Retina (tissue), 1 donor: ENCODE results near the gene SPRR2F.
"Not testable (repeated sequence)": the region's sequence is repeated elsewhere in the genome, so short reads cannot be mapped to it uniquely, and the experiment has no call there.

Experiments
- DNase-seq: peaks from one replicate; pipeline ENCODE4 v3.0.0-alpha.2; 2016

SPRR2F gene, protein sequence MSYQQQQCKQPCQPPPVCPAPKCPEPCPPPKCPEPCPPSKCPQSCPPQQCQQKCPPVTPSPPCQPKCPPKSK

DNA sequence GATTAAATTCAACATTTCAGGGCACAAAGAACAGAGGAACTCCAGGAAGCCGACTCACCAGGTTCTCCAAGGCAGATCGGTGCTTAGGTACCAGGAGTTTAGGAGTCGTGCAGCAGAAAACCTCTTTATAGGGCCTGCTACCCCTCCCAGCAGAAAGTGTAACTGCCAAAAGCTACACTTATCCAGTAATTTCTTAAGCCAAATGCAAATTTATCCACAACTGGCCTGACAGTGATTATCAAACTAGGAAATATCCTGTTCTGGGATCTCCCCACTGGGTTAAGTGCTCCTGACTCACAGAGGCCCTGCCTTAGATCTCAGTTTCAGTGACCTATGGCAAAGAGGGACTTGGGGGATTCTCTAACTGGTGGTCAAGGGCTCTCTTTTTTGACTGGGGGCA is at the start of gene SPRR2F:
TSS of gene SPRR2F (minus strand) at position 101 of the 400 bp plus-strand sequence. CDS start 783 bp downstream, outside the sequence.
- DNase-seq, result no peak

DNA sequence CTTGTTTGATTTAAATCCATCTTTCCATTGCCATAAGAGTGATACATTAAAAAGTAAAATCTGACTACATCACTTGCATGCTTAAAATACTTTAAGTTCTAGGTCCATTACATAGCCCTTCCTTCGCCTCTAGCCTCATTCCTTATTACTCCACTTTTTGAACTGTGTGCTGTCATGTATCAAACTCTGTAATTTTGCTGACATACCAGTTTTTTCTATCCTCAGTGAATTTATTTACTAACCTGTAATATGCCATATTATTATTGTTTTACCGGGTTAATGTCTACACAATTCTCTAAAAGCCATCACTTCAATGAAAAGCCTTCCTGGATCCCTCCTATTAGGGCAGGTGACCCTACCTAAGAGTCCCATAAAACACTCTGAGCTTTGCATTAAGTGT is 42.2 kb upstream of the SPRR2F start:
- DNase-seq, result no peak

DNA sequence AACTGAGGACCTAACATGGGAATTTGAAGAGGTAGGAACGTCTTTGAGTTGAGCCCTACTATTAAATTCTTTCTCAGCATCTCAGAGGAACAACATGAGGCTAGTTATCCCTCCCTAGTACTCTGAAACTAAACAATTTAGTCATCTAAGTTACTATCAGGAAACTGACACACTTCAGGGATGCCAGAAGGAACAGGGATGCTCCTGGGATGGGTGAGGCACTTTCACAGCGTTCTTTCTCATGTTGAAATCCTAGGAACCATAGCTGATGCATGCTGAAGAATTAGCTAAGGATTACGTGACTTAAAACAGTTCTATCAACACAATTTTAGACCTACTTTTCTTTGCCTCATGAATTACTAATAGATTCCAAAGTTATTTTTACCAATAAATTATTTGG is 39.2 kb upstream of the SPRR2F start:
- DNase-seq, result no peak

DNA sequence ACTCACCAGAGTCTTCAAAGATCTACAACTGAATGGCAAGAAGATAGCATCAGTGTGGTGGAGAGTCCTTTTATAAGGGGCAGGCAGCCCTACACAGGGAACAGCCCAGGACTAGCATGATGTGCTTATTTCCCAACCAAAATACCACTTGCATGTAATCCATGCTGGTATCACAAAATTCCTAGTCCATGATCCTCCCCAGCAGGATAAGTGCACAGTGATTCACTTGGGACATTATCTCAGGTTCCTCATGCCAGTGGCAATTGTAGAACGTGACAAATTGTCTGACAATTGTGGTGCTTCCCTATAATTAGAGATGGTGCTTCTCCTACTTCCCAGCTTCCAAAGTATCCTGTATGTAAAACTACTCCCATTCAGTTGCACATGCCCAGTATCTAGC is 37.5 kb upstream of the SPRR2F start, which contains the start of gene SPRR2G:
TSS of gene SPRR2G (minus strand) at position 45 of the 400 bp plus-strand sequence. CDS start 780 bp downstream, outside the sequence.
- no peak for DNase-seq

DNA sequence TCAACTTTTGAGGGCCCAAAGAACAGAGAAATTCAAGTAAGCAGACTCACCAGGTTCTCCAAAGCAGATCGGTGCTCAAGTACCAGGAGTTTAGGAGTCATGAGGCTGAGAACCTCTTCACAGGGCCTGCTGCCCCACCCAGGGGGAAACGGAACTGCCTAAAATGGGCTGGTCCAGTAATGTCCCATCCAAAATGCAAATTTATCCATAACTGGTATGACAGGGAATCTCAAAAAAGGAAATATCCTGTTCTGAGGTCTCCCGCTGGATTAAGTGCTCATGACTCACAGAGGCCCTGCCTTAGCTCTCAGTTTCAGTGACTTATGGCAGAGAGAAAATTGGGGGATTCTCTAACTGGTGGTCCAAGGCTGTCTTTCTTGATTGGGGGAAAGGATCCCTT is 28.1 kb upstream of the SPRR2F start:
- DNase-seq, result no peak

DNA sequence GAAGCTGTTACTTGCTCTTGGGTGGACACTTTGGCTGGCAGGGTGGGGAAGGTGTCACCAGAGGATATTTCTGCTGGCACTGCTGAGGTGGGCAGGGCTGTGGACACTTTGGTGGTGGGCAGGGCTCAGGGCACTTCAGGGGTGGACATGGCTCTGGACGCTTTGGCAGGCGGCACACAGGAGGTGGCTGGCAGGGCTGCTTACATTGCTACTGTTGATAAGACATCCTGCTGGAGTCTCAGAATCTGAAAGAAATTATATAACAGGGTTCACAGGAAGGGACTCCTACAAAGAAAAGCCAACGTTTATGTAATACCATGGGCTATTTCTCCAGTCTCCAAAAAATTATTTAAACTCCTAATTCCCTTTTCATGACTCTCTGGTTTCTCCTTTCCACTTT is 27.2 kb upstream of the SPRR2F start:
- no peak for DNase-seq

DNA sequence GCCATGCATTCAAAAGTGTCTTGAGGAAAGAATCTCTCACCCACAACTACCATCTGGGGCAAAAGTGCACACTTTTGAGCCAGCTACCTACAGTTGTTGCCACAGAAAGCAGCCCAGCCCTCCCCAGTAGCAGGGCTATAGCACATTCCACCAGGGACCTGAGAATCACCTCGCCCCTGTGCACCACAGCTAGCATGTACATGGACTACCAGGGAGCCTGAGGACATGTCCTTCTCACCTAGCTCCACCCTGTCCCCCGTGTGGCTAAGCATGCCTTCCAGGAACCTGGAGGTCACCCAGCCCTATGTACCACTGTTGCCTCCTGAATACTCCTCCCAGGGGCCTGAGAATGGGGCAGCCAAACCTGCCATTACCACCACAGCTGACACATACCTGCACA is 20.4 kb upstream of the SPRR2F start:
- DNase-seq, result no peak

DNA sequence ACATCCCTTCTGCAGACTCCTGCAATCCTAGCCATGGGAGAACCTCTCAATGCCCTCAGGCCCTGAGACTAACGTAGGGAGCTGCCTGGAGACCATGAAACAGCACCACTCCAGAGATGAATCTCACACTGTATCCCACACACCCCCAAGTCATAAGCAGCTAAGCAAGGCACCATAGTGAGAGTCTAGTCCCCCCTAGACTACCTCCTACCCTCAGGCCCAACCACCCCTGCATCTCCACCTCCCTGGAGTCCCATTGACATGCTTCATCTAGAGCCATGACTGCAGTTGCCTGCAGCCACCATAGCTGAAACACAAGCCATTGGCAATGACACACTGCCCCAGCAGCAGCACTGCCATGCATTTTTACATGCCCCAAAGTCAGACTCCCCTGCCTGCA is 20.0 kb upstream of the SPRR2F start:
- no peak for DNase-seq

DNA sequence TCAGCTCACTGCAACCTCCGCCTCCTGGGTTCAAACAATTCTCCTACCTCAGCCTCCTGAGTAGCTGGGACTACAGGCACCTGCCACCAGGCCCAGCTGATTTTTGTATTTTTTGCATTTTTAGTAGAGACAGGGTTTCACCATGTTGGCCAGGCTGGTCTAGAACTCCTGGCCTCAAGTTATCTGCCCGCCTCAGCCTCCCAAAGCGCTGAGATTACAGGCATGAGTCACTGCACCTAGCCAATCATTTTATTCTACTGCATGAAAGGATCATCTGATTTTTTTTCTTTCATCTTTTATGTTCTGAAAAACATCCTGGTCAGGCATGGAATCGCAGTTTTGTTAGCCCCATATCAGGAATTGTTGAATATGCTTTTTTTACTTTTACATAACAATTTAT is 15.4 kb upstream of the SPRR2F start:
- DNase-seq, result not testable (repeated sequence)

DNA sequence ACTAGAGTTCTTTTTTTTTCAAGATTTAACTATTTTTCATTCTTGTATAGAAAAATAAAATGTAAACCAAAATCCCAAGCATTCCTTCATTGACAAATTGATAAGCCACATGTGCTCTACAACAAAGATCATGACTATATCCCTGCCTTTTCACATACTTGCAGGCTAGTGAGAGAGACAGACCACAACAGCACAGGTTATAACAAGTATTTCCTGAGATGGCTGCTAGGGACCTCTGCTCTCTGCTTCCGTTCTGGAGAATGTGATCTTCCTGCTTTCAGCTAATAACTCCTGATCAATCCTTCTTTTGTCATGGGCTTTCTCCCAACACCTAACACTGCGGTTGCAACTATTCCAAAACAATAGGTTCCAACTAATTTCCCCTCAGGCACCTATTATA is 14.0 kb upstream of the SPRR2F start:
- DNase-seq, result no peak

DNA sequence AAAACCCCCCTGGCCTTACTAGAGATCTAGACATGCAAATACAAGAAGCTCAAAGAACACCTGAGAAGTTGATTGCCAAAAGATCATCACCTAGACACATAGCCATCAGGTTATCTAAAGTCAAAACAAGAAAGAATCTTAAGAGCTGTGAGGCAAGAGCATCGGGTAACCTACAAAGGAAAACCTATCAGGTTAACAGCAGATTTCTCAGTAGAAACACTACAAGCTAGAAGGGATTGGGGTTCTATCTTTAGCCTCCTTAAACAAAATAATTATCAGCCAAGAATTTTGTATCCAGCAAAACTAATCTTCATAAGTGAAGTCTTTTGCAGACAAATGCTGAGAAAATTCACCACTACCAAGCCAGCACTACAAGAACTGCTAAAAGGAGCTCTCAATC is 12.2 kb upstream of the SPRR2F start:
- DNase-seq, result no peak

DNA sequence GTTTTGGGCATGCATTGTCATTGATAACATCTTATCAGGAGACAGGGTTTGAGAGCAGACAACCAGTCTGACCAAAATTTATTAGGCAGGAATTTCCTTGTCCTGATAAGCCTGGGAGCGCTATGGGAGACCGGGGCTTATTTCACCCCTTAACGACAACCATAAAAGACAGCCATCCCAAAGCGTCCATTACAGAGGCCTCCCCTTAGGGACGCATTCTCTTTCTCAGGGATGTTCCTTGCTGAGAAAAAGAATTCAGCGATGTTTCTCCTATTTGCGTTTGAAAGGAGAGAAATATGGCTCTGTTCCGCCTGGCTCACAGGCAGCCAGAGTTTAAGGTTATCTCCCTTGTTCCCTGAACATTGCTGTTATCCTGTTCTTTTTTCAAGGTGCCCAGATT is 10.5 kb upstream of the SPRR2F start:
- DNase-seq, result not testable (repeated sequence)

DNA sequence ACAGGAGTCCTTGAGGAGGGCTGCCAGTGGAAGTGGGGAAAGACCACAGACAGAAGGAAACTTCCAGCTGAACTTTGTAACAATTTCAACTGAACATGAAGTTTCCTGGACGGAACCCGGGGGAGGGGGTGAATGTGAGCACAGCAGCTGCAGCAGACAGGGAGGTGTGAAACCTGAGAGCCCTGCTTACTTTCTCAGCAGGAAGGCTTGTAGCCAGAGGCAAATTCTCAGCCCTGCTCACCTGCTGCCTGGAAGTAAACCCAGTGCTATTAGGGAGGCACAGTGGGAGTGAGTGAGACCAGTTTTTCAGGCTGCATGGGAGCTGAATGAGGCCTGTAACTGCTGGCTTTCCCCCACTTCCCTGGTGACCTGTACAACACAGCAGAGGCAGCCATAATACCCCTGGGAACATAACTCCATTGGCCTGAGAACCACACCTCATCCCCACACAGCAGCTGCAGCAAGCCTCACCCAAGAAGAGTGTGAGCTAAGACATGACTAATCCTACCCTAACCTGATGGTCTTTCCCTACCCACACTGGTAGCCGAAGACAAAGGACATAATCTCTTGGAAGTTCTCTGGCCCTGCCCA is 9.6 kb upstream of the SPRR2F start:
- no peak for DNase-seq

DNA sequence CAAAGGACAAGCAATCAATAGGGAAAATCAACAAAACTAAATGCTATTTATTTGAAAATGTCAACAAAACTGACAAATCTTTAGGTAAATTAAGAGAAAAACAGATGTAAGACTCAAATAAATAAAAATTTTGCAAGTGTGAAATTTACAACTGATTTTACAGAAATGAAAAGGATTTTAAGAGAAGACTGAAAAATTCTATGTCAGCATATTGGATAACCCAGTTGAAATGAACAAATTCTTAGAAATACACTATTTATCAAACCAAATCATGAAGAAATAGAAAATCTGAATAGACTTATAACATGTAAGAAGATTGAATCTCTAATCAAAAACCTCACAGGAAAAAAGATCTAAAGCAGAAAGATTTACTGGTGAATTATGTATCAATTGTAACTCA is 7.6 kb upstream of the SPRR2F start:
- no peak for DNase-seq

DNA sequence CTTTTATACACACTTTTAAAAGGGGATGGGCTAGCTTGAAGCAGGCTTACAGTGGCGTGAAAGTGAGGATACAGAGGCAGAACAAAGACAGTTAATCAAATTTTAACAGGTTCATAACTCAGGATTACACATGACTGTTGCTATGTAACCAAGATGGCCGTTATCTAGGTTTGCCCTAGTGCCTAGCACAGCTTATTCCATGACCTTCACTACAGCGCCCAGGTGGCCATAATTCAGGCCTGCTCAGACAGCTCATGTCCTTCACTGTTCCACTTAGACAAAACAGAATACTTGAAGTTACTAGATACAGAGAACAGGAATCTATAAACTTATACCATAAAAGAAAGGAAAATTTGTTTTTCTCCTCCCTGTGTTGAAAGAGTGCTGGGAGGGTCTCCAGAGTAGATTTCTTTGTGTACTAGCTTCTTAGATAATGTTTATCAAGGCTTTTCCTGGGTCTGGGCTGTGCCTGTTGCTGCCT is 6.2 kb upstream of the SPRR2F start:
- DNase-seq, result no peak

DNA sequence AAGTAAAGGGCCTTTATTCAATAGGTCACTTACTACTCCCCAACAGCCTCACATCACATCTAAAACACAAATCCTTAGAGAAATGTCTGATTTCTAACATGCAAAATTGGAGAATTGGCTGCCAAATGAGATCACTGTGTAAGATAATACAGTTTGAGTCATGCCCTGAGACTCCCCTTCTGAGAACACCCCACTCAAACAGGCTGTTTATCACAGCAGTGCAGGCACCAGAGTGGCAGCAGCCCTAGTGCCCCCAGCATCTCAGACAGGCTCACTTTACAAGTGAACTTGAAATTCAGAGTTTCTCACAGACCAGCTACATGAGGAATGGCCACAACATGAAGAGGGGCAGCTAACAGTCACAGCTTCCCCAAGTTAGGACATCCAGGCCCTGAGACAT is 1.9 kb upstream of the SPRR2F start:
- DNase-seq, result not testable (repeated sequence)

DNA sequence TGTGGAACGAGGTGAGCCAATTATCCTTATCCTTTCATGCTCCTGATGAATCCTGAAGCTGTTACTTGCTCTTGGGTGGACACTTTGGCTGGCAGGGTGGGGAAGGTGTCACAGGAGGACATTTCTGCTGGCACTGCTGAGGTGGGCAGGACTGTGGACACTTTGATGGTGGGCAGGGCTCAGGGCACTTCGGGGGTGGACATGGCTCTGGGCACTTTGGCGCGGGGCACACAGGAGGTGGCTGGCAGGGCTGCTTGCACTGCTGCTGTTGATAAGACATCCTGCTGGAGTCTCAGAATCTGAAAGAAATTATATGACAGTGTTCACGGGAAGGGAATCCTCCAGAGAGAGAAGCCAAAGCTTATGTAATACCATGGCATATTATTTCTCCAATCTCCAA is 862 bp downstream of the SPRR2F start:
- DNase-seq, result not testable (repeated sequence)

DNA sequence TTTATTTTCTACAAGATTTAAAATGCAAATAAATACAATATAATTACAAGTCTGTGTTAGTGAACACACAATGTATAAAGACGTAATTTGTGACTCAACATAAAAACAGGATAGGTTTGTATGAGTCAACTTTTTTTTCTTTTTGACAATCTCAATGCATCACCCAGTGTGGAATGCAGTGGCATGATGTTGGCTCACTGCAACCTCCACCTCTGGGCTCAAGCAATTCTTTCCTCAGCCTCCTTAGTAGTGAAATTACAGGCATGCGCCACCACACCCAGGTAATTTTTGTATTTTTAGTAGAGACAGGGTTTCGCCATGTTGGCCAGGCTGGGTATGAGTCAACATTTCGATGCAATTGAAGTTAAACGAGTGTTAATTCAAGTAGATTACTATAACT is 13.1 kb downstream of the SPRR2F start:
- no peak for DNase-seq

DNA sequence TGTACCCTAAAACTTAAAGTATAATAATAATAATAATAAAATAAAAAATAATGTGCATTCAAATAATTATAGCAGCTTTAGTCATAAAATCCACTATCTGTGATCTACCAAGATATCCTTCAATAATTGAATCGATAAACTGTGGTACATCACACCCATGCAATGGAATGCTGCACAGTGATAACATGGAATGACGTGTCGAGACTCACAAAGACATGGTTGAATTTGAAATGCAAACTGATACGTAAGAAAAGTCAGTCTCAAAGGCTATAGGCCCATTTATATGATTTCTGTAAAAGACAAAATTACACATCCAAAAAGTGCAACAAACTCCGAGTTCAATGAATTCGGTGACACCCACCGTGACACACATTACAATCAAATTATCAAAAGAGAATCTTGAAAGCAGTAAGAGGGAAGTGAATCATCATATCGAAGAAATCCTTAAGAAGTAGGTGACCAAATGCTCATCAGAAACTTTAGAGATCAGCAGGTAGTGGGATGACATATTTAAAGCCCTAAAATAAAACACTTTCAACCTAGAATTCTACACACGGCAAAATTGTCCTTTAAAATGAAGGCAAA is 13.8 kb downstream of the SPRR2F start:
- no peak for DNase-seq

DNA sequence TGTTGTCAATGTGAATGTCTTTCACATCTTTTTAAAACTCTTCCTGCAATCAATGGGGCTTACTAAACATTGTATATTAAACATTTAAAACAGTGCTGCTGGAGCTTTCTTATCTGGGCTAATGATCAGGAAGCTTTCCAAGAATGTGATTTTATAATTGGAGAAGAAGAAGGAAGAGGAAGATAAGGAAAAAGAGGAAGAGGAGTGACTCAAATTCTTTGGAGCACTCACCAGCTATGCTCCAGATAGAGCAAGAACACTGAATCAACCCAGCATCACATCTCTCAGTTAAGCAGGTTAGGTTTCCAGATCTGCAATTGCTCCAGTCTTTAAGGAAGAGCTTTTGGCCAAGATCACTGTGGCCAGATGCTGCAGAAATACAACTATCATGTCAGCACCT is 17.6 kb downstream of the SPRR2F start:
- no peak for DNase-seq

DNA sequence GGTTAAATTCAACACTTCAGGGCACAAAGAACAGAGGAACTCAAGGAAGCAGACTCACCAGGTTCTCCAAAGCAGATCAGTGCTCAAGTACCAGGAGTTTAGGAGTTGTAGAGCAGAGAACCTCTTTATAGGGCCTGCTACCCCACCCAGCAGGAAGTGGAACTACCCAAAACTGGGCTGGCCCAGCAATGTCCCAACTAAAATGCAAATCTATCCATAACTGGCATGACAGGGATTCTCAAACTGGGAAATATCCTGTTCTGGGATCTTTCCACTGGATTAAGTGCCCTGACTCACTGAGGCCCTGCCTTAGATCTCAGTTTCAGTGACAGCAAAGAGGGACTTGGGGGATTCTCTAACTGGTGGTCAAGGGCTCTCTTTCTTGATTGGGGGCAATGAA is 18.9 kb downstream of the SPRR2F start, which contains the start of gene SPRR2E:
TSS of gene SPRR2E (minus strand) at position 101 of the 400 bp plus-strand sequence. CDS start 775 bp downstream, outside the sequence.
- no peak for DNase-seq

DNA sequence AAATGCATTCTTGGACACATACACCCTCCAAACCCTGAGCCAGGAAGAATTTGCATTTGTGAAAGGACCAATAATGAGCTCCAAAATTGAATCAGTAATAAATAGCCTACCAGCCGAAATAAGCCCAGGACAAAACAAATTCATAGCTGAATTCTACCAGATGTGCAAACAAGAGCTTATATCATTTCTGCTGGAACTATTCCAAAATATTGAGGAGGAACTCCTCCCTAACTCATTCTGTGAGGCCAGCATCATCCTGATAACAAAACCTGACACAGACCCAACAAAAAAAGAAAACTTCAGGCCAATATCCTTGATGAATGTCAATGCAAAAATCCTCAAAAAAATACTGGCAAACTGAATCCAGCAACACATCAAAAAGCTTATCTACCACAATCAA is 25.7 kb downstream of the SPRR2F start:
- no peak for DNase-seq

DNA sequence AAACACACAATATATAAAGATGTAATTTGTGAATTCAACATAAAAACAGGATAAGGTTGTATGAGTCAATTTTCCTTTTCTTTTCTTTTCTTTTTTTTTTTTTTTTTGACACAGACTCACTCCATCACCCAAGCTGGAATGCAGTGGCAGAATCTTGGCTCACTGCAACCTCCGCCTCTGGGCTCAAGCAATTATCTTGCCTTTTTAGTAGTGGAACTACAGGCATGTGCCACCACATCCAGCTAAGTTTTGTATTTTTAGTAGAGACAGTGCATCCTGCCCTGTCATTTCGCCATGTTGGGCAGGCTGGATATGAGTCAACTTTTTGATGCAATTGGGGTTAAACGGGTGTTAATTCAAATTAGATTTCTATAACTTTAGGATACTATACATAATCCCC is 31.6 kb downstream of the SPRR2F start:
- no peak for DNase-seq
